Hepatic stellate cell (primary cell): ENCODE measurements around the gene HIPK2.
A peak's percentile ranks its signal among the peaks of the same experiment; 100 is the strongest.

Experiments
- DNase-seq: peaks from one replicate; pipeline ENCODE4 v3.0.0; 2011; ENCODE audit warnings: low spot score

HIPK2 gene

DNA sequence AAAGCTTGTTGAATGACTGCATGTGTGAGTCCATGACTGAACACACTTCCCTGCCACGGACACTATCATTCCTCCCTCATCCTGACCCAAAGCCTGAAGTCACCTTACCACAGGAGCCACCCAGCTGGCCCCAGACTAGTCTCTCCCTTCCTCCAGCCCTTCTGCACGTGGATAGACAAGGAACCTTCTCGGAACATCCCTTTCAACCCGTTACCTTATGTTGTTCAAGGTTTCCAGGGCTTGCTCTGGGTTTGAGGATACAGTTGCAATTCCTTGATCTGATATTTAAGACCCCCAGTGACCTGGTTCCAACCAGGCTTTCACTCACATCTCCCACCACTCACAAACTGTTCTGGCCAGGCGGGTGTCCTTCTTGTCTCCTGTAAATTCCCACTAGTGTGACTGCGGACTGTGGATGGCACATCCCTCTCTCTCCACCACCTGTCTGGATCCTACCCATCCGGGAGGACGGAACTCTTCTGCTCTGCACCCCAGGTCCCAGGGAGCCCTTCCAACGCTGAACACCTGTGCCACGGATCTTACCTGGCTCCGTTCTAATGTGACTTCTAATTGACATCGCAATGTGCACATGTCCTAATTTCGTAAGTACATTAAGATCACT, 62.5 kb downstream of the HIPK2 start:
- no peak for DNase-seq

DNA sequence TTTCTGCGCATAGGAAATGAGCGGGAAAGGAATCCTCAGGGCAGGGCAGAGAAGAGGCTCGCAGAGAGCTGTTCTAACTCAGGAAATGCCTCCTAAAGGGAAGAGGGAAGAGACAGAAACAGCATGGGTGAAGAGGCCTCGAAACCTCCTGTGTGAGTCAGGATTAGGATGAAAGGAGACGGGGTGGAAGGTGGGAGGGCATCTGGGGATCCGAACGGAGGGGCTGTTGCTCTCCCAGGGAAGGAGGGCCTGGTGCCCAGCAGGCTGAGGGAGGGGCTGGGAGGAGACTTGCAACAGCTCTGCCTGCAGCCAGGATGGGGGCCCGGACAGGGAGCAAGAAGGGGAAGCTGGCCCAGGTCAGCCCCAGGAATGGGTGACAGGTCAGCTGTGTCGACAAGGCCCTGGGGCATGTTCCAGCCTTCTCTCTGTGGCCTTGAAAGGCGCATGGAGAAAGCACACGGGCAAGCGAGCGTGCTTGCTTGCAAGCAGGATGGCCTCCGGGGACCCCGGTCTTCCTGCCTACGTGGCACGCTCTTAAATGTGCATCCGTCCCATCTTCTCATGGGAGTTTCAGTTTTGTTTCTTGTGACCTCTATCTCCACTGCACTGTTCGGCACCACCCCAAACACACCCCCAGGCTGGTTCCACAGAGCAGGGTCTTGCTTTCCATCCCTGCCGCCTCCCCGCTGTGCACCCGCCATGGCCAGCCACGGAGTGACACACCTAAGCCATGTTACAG, 63.5 kb downstream of the HIPK2 start:
- no peak for DNase-seq

DNA sequence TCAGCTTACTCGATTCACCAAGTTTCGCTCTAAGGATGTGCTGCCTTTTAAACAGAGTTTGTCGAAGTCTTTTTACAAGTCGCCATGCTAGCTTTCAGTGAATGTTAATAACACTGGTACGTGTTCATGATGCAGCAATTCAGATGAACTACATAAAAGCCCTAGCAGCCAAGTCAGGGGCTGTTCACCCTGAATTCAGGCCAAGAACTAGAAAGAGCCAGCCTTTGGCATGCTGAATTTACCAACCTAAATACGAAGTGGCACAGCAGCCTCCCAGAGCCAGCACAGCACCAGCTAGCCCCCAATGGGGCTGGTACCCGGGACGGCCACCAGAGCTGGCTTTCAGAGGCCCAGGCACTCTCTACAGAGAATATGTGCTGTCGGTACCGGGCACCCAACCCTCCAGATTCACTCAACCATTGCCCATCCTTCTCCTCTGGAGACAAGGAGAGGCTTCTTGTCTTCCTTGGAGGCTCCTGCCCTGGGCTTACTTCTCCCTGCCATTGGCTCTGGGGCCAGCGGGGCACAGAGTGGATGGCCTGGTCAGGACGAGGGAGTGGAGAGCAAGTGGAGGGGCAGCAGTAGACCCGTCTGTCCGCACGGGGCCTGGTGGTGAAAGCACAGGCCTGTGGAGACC, 64.2 kb downstream of the HIPK2 start:
- no peak for DNase-seq

DNA sequence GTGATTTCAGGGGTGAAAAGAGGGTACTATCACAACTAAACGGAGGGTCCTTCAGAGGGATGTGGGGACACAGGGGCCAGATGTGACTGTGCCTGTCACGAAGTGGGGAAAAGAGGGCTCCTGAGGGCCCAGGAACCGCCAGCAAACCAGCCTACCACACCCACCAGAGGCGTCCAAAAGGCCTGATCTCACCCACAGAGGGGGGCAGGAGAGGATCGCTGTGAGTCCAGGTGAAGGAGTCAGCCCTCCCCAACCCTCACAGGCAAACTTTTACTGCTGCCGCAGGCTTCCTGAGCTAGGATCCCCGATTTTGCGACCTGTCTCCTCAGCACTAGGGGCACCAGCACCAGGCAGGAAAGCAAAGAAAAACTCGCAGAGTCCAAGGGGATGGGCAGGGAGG, 64.7 kb downstream of the HIPK2 start:
- DNase-seq, result no peak

- DNase-seq, result no peak
These were observed 65.6 kb downstream of the HIPK2 start for GRCh38 chr7:139711991-139712743.

GRCh38 chr7:139710036-139710435, 67.8 kb downstream of the HIPK2 start:
- DNase-seq, result no peak

DNA sequence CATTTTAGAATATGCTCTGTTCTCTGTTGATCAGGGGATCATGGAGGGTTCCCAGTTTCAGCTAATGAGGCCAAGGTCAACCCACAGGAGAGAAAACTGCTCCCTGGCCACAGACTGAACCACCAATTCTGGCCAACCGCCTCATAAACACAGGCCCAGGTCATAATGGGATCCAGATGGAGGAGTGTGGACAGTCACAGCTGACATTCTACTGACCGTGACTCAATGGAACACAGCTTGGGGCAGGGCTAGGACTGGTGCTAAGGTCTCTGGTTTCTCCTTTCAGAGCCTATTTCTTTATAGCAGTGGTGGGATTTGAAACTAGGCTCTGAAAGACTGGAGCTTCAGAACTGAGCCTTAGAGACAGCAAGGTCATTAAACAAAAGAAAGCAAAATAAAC, 68.3 kb downstream of the HIPK2 start:
- DNase-seq, result peak; percentile 78

- no peak for DNase-seq
These were observed 69.3 kb downstream of the HIPK2 start for GRCh38 chr7:139708541-139708940.

GRCh38 chr7:139706837-139707236, 71.0 kb downstream of the HIPK2 start:
- DNase-seq, result no peak

GRCh38 chr7:139704308-139704879, 73.4 kb downstream of the HIPK2 start:
- DNase-seq, result no peak

DNA sequence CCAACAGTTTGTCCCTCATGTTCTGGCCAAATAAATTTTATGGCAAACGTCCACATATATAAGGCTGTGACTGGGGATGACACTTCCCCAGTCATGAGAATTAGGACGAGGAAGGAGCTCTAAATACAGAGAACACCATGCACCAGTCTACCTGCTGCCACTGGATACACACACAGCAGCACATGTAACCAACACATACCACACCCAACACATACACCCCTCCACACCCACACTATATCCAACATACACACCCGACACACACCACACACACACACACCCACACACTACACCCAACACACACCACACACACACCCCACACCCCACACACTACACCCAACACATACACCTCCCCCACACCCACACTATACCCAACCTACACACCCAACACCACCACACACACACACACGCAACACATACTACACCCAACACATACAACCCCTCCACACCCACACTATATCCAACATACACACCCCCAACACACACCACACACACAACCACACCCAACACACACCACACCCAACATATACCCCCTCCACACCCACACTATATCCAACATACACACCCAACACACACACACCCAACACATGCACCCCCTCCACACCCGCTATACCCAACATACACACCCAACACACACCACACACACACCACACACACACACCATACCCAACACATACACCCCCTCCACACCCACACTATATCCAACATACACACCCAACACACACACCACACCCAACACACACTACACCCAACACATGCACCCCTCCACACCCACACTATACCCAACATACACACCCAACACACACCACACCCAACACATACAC, 74.1 kb downstream of the HIPK2 start:
- DNase-seq, result no peak

DNA sequence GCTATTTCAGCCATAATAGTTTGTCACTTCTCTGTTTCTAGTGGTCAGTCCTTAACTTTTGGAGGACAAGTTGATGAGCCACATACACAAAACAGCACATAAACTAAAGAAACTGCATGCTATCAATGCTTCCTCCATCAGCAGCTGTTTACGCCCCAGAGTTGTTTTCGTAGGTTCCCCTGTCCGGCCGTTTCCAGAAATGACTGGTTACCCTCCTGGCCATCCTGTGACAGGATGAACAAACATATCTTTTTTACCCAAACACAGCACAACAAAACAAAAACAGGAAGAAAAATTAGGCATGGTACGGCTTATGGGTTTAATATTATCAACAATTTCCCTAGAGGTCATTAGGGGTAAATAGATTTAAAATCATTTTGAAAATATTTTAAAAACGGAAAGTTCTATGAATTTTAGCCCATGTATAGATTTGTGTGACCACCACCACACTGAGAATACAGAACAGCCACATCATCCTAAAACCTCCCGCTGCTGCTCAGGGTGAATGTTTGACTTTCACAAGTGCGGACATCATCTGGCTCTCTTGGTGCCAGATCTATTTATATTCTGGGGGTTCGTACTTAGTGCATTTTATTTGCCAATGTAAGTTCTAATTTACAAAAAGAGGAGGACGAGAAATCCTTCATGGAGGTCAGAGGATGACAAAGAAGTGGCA, 74.8 kb downstream of the HIPK2 start:
- DNase-seq, result no peak

GRCh38 chr7:139702313-139702731, 75.5 kb downstream of the HIPK2 start:
- DNase-seq, result peak; percentile 34

GRCh38 chr7:139701908-139702307, 75.9 kb downstream of the HIPK2 start:
- no peak for DNase-seq

DNA sequence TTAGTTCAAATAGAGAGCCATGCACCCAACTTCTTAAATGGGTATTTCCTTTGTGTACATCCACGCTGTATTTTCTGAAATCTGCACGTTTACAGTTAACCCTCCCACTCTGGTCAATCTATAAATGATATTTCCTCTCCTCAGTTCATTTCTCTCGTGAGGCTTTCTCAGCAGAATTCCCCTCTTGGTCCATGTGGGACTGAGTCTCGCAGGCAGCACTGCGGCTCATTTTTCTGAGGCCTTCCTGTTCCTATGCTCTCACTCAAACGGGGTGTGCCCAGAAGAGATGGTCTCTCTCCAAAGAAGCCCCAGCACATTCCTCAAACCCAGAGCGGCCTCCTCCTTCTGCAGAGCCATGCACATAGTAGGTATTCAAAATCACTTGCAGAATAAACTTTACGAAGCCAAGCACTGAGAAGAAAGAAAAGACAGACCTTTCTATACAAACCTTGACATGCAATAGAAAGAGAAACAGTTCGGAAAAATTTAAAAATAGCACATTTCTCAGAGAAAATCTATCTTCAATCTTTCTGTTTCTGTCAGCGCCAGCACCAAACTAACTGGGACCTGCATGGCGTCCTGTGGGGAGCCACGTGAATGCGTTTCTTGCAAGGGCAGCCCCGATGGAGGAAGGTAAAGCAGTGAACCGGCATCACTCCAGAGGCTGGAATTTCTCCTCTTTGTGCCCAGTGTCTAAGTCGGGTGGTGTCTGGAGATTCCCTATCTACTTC, 77.1 kb downstream of the HIPK2 start:
- no peak for DNase-seq

- no peak for DNase-seq
These were observed 77.9 kb downstream of the HIPK2 start for GRCh38 chr7:139699640-139700504.

DNA sequence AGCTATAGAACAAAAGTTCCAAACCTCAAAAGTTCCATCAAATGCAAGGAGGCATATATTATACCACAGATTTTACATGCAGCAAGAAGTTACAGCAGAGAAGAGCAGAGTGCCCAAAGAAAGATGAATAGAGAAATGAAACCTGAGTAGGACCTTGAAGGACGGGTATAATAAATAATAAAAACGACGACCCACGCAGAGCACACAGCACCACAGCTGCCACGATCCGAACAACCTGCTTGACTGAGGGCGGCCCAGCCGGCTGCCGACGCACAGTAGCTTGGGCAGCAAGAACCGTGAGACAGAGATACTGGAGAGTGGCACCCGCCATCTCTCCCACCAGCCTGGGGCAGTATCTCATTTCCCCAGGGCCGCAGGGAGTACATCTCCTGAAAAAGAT, 79.0 kb downstream of the HIPK2 start:
- no peak for DNase-seq

DNA sequence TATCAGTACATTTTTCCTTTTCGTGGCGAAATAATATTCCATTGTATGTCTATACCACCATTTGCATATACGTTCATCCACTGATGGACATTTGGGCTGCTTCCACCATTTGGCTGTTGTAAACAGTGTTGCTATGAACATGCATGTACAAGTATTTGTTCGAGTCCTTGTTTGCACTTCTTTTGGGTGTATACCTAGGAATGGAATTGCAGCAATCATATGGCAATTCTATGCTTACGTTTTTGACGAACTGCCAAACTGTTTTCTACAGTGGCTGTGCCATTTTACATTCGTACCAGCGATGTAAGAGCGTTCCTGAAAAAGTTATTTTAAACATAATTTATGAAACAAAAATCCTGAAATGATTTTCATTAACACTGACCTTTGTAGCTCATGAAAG, 79.5 kb downstream of the HIPK2 start:
- no peak for DNase-seq

DNA sequence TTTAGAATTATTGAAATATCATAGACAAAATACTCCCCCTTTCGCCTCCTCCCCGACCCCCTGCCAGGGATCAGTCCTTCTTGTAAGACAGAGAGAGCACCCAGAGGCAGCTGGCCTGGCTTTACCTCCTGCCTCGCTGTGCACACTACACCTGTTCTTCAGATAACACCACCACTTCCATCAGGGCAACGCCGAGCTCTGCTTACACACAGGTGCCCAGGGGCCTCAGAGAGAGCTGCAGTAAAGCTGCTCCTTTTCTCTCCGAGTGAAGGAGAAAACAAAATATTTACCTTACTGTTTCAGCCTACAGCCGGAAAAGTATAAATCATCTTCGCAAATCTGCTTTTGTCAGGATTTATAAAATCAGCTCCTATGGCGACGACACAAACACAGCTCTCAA, 80.7 kb downstream of the HIPK2 start:
- DNase-seq, result no peak
